HG03139 (cell line): ENCODE measurements around the gene SKIL.

Source experiments
- ATAC-seq: cut with Tn5 transposase; IDR thresholded peaks from one replicate; pipeline ENCODE4 v1.9.1; 2021; ENCODE audit not compliant: unreplicated experiment

Gene SKIL

GRCh38 chr3:170391108-170391507, 33.6 kb downstream of the SKIL start:
- ATAC-seq, result no peak

GRCh38 chr3:170397685-170398084, 40.2 kb downstream of the SKIL start:
- no peak for ATAC-seq

- ATAC-seq, result no peak
Measured at GRCh38 chr3:170405101-170405500, 47.6 kb downstream of the SKIL start.

- no peak for ATAC-seq
Measured at GRCh38 chr3:170410428-170411029, 53.0 kb downstream of the SKIL start.

GRCh38 chr3:170413291-170413690, 55.8 kb downstream of the SKIL start:
- no peak for ATAC-seq

GRCh38 chr3:170414202-170414663, 56.7 kb downstream of the SKIL start:
- ATAC-seq, result no peak

- ATAC-seq, result no peak
Measured at GRCh38 chr3:170417090-170417489, 59.6 kb downstream of the SKIL start.

- no peak for ATAC-seq
Measured at GRCh38 chr3:170418422-170419398, 61.2 kb downstream of the SKIL start, which contains the start of gene CLDN11. CLDN11 (plus strand) TSS chr3:170418868; CDS start chr3:170419067, 199 bp downstream.

- ATAC-seq, result no peak
Measured at GRCh38 chr3:170419557-170420087, 62.1 kb downstream of the SKIL start.

GRCh38 chr3:170420307-170420821, 62.8 kb downstream of the SKIL start:
- ATAC-seq, result no peak

- ATAC-seq, result no peak
Measured at GRCh38 chr3:170421111-170421641, 63.7 kb downstream of the SKIL start.

GRCh38 chr3:170421758-170422157, 64.2 kb downstream of the SKIL start:
- ATAC-seq, result no peak

GRCh38 chr3:170423001-170423615, 65.6 kb downstream of the SKIL start:
- ATAC-seq, result no peak

- ATAC-seq, result no peak
Measured at GRCh38 chr3:170424879-170425278, 67.4 kb downstream of the SKIL start.

- no peak for ATAC-seq
Measured at GRCh38 chr3:170425491-170426239, 68.2 kb downstream of the SKIL start.

- no peak for ATAC-seq
Measured at GRCh38 chr3:170426240-170426797, 68.8 kb downstream of the SKIL start.

GRCh38 chr3:170428095-170428494, 70.6 kb downstream of the SKIL start:
- ATAC-seq, result no peak

GRCh38 chr3:170429050-170429449, 71.5 kb downstream of the SKIL start:
- peak; percentile 60 for ATAC-seq

- ATAC-seq, result no peak
Measured at GRCh38 chr3:170431054-170431453, 73.5 kb downstream of the SKIL start.

GRCh38 chr3:170432416-170432815, 74.9 kb downstream of the SKIL start:
- no peak for ATAC-seq
